GM12878 (cell line): ENCODE measurements around the gene PIP4K2A.

Experiments
- CEBPB ChIP-seq, 2 experiments: fragments of 150-350 bp in 1 of 2; IDR thresholded peaks; 2 replicates each; pipeline ENCODE4 v1.6.1; 2012 to 2014; ENCODE audit warnings: low read depth in 2 of 2, low read length in 2 of 2, borderline replicate concordance in 1 of 2, inconsistent platforms in 1 of 2
- EED ChIP-seq: sonication (generic); IDR thresholded peaks from 2 replicates; pipeline ENCODE4 v1.6.1; 2016; ENCODE audit warnings: antibody characterized with exemption, low read depth
- EP300 ChIP-seq, 2 experiments: fragments of 150-350 bp in 1 of 2; IDR thresholded peaks; 2 replicates each; pipeline ENCODE4 v1.6.1; 2011 to 2012; ENCODE audit warnings: low read depth in 2 of 2, low read length in 2 of 2, borderline replicate concordance in 1 of 2, improper control_type of control experiment in 1 of 2, inconsistent platforms in 1 of 2; ENCODE audit not compliant: control insufficient read depth in 1 of 2
- MLLT1 ChIP-seq: fragments of 450-650 bp; IDR thresholded peaks from 2 replicates; pipeline ENCODE4 v1.6.1; 2016; ENCODE audit warnings: mild to moderate bottlenecking
- POLR2A ChIP-seq: IDR thresholded peaks from 2 replicates; pipeline ENCODE4 v1.6.1; 2011; ENCODE audit warnings: low read depth, mild to moderate bottlenecking, low read length
- RELA ChIP-seq: fragments of 450-650 bp; IDR thresholded peaks from 2 replicates; pipeline ENCODE4 v1.8.0; 2014; ENCODE audit warnings: borderline replicate concordance; ENCODE audit not compliant: partially characterized antibody
- SP1 ChIP-seq: IDR thresholded peaks from one replicate; pipeline ENCODE4 v1.6.1; 2011; ENCODE audit warnings: low read depth, low read length

GRCh38 chr10:22708772-22709171 lies 5.6 kb downstream of the PIP4K2A start:
- TF ChIP-seq CEBPB (IDR thresholded peaks at IDR 0.05; ENCODE audit: borderline replicate concordance in 1 of 2, low read depth in 2 of 2, low read length in 2 of 2) (no peak), EP300 (IDR thresholded peaks at IDR 0.05; ENCODE audit: borderline replicate concordance in 1 of 2, control insufficient read depth in 1 of 2, low read depth in 2 of 2, low read length in 2 of 2) (no peak), RELA (no peak), SP1 (no peak), EED (no peak), POLR2A (no peak), MLLT1 (no peak)
